IPS DF 4.7 (cell line): ENCODE results near the gene MPND.
A peak's percentile ranks its signal among the peaks of the same experiment; 100 is the strongest.
"Not testable (repeated sequence)": the region's sequence is repeated elsewhere in the genome, so short reads cannot be mapped to it uniquely, and the experiment has no call there.

Experiments
- DNase-seq: peaks from one replicate; pipeline ENCODE4 v3.0.0-alpha.2; 2013; ENCODE audit warnings: low spot score; ENCODE audit errors: extremely low read depth

The MPND gene

GRCh38 chr19:4320419-4320818 is 22.9 kb upstream of the MPND start:
- no peak for DNase-seq

- no peak for DNase-seq
Observed at GRCh38 chr19:4322942-4323665, 20.3 kb upstream of the MPND start.

- no peak for DNase-seq
Observed at GRCh38 chr19:4323692-4324091, 19.7 kb upstream of the MPND start.

- no peak for DNase-seq
Observed at GRCh38 chr19:4324228-4324627, 19.1 kb upstream of the MPND start.

GRCh38 chr19:4326215-4326836 is 17.0 kb upstream of the MPND start:
- no peak for DNase-seq

GRCh38 chr19:4326837-4327251 is 16.5 kb upstream of the MPND start:
- no peak for DNase-seq

GRCh38 chr19:4327252-4327876 is 16.0 kb upstream of the MPND start:
- no peak for DNase-seq

GRCh38 chr19:4327877-4328242 is 15.5 kb upstream of the MPND start:
- no peak for DNase-seq

GRCh38 chr19:4328243-4328990 is 14.9 kb upstream of the MPND start:
- no peak for DNase-seq

- DNase-seq: not testable (repeated sequence)
Observed at GRCh38 chr19:4328991-4329681, 14.2 kb upstream of the MPND start.

GRCh38 chr19:4329858-4330257 is 13.5 kb upstream of the MPND start:
- no peak for DNase-seq

- DNase-seq: no peak
Observed at GRCh38 chr19:4334929-4335570, 8.3 kb upstream of the MPND start.

- DNase-seq: no peak
Observed at GRCh38 chr19:4337906-4338440, 5.4 kb upstream of the MPND start.

- DNase-seq: no peak
Observed at GRCh38 chr19:4338441-4339355, 4.7 kb upstream of the MPND start, which contains the start of gene STAP2. Gene STAP2 (minus strand): TSS chr19:4338827. CDS start chr19:4338753, 74 bp downstream.

GRCh38 chr19:4342314-4342614 is 1.1 kb upstream of the MPND start:
- DNase-seq: no peak

GRCh38 chr19:4342615-4343369 is 570 bp upstream of the MPND start:
- DNase-seq: peak; percentile 100

- DNase-seq: no peak
Observed at GRCh38 chr19:4345342-4346019, 2.1 kb downstream of the MPND start.

- no peak for DNase-seq
Observed at GRCh38 chr19:4346020-4346383, 2.6 kb downstream of the MPND start.
